ENCODE measurements around the gene DIDO1. TPM values are rescaled to one million over a fixed set of nuclear protein-coding genes. Genes with fewer than 3 reads are reported as not detected.
"Not testable (repeated sequence)": the region's sequence is repeated elsewhere in the genome, so short reads cannot be mapped to it uniquely, and the experiment has no call there.

The DIDO1 gene
- total and polyA plus RNA-seq, 5 experiments from 2014 or later, result 26.8 to 132 (median 45.8) TPM

DNA sequence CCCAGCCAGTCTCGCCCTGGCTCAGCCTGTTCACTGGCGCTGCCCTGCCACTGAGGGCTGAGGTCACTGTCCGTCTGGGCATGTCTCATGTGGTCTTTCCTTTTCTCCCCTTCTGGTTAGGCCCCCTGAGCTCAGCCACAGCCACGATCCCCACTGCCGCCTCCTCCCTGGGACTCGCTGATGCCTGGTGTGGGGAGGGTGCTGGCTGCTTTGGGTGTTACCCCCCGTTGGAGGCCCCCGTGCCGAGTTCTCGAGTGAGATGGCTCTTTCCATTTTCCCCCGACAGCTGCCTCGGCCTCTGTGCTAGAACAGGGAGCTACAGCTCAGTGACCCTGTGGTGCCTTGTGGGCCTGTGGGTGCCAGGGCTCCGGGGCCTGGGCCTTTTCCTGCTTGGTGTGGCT is 49.8 kb downstream of the DIDO1 start:
- Mint-ChIP-seq H3K27ac (peak overlapping the region in 5 of 10 donors; percentile 3 to 86 (median 66)), H3K36me3 (peaks cover 0 to 5% (median 2%) of the 10 kb centered on the region in 3 donors), H3K4me3 (peak overlapping the region in 4 of 10 donors; percentile 27 to 62 (median 50)), H3K27me3 (no peaks in the 10 kb centered on the region), H3K9me3 (no peaks in the 10 kb centered on the region), H3K4me1 (peaks cover 13 to 37% (median 27%) of the 10 kb centered on the region in 4 donors)
- peak in 1 of 2 donors; percentile 19 for ATAC-seq
- DNase-seq, result no peak
- POLR2A ChIA-PET, result interaction anchor here (0.6 to 1.6 kb wide), 5 partner anchors 9 to 38 kb away, joined by 3 to 7 read pairs (median 3); partner anchors contain the start of gene TCFL5

DNA sequence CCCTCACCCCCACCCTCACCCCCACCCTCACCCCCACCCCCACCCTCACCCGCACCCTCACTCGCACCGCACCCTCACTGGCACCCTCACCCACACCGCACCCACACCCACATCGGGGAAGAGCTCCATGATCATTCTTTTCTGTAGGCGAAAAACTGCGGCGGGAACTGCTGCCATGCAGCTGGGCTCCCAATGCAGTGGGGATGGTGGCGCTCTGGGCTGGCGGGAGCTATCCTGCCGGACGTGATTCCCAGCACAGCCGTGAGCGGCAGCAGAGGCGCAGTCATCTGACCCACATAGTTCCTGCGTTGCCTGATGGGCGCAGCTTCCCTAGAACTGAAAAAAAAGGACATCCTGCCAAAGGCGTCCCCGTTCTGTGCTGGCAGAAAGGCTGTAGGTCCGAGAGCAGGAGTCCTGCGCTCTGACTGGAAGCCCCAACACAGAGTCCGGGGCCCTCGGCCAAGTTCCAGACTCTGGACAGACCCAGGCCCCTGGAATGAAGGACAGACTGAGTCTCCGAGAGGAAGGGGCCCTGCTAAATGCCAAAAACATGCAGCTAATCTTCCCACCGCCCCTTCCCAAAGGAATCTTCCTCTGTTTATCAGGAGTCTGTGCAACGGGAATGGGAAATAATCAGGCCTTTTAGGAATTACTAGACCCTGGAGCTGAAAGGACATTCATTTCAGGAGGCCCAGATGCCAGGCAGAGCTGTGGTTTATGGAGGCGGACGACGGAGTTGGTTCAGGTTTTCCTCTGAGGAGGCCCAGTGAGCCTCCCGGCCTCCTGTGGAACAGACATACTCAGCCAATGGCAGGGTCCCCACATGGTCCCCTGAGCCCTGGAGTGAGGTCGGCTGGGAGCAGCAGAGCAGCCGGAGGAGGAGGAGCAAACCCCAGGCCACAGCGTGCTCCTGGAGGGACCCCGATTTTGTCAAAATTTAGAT is 50.6 kb downstream of the DIDO1 start:
- Mint-ChIP-seq H3K27ac (peak overlapping the region in 7 of 10 donors; percentile 29 to 92 (median 57)), H3K4me3 (peak overlapping the region in 6 of 10 donors; percentile 10 to 62 (median 50)), H3K9me3 (no peaks in the 10 kb centered on the region), H3K4me1 (peaks cover 13 to 37% (median 26%) of the 10 kb centered on the region in 4 donors), H3K36me3 (peaks cover 0 to 2% (median 0%) of the 10 kb centered on the region in 3 donors), H3K27me3 (no peaks in the 10 kb centered on the region)
- DNase-seq (peak in 2 of 10 donors; percentile 21 to 45), ATAC-seq (peak; percentile 22 to 41)
- POLR2A ChIA-PET, result interaction anchor here (0.5 to 1.0 kb wide), 4 partner anchors 9 to 126 kb away, joined by 3 to 8 read pairs (median 5); no protein-coding TSS in a partner anchor

GRCh38 chr20:62874964-62875344 is 51.4 kb downstream of the DIDO1 start:
- peak overlapping the region in 4 of 10 donors; percentile 50 to 81 (median 53) for H3K4me3 Mint-ChIP-seq
- no peak for ATAC-seq
- H3K27ac Mint-ChIP-seq, result peak overlapping the region in 3 of 10 donors; percentile 55 to 87 (median 58)
- no peaks in the 10 kb centered on the region for H3K9me3 Mint-ChIP-seq
- H3K4me1 Mint-ChIP-seq, result peaks cover 13 to 37% (median 26%) of the 10 kb centered on the region in 4 donors
- POLR2A ChIA-PET, result interaction anchor here (0.5 to 1.2 kb wide), 3 partner anchors 11 to 127 kb away, joined by 3 to 8 read pairs (median 3); no protein-coding TSS in a partner anchor
- H3K36me3 Mint-ChIP-seq, result peaks cover 0 to 2% (median 0%) of the 10 kb centered on the region in 3 donors
- no peak for DNase-seq
- H3K27me3 Mint-ChIP-seq, result no peaks in the 10 kb centered on the region

- peaks cover 13 to 37% (median 26%) of the 10 kb centered on the region in 4 donors for H3K4me1 Mint-ChIP-seq
- ATAC-seq, H3K36me3 Mint-ChIP-seq, H3K27me3 Mint-ChIP-seq, POLR2A ChIA-PET, H3K9me3 Mint-ChIP-seq: not testable (repeated sequence)
- H3K4me3 Mint-ChIP-seq, result peak overlapping the region; percentile 49 to 80 (median 64)
- peak overlapping the region in 5 of 10 donors; percentile 46 to 78 (median 60) for H3K27ac Mint-ChIP-seq
- peak in 2 of 10 donors; percentile 16 to 74 for DNase-seq
Observed at GRCh38 chr20:62873681-62874031, 52.6 kb downstream of the DIDO1 start.

DNA sequence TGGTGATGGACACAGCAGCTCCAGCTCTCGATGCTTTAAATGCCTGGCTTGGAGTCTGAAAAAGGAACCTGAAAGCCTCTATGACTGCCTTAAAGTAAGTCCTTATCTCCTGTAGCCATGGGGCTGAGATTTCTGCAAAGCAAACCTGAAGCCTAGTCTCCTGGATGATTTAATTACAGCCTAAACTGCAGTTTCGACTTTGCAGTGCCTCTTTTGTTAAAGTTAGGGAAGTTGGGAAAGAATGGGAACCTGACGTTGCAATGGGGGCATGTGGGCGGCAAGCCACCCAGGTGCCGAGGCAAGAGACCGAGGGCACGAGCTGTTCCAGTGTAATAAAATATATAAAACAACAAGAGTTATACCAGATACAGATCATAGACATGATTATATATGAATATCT is 53.0 kb downstream of the DIDO1 start:
- POLR2A ChIA-PET, result no interaction called here
- DNase-seq (no peak), ATAC-seq (no peak)
- Mint-ChIP-seq H3K9me3 (no peaks in the 10 kb centered on the region), H3K27me3 (peaks cover 0 to 2% (median 0%) of the 10 kb centered on the region in 5 donors), H3K4me3 (peak overlapping the region; percentile 49 to 80 (median 64)), H3K27ac (peak overlapping the region in 3 of 10 donors; percentile 60 to 78 (median 72)), H3K36me3 (peaks cover 0 to 2% (median 0%) of the 10 kb centered on the region in 3 donors), H3K4me1 (peaks cover 13 to 36% (median 26%) of the 10 kb centered on the region in 4 donors)

DNA sequence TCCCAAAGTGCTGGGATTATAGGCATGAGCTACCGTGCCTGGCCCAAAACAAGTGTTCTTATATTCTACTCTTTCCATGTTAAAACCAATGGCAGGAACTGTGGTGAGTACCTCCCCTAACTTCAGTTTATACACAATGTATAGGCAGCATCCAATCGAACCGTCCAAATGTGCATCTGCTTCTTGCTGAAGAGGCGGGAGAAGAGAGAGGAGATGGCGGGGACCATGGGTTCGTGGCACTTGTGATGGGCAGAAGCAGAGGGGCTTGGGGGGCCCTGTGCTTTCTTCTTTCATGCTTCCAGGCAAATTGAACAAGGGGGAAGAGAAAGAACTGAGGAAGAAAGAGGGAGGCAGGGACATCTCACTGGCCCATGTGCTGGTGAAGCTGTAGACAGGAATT is 53.4 kb downstream of the DIDO1 start:
- Mint-ChIP-seq H3K27me3 (peaks cover 0 to 2% (median 0%) of the 10 kb centered on the region in 5 donors), H3K4me1 (peaks cover 12 to 32% (median 25%) of the 10 kb centered on the region in 4 donors), H3K36me3 (peaks cover 0 to 2% (median 0%) of the 10 kb centered on the region in 3 donors), H3K9me3 (no peaks in the 10 kb centered on the region), H3K27ac (peak overlapping the region in 2 of 10 donors; percentile 47 to 71), H3K4me3 (peak overlapping the region in 3 of 10 donors; percentile 22 to 51 (median 49))
- POLR2A ChIA-PET, result no interaction called here
- no peak for ATAC-seq
- no peak for DNase-seq

DNA sequence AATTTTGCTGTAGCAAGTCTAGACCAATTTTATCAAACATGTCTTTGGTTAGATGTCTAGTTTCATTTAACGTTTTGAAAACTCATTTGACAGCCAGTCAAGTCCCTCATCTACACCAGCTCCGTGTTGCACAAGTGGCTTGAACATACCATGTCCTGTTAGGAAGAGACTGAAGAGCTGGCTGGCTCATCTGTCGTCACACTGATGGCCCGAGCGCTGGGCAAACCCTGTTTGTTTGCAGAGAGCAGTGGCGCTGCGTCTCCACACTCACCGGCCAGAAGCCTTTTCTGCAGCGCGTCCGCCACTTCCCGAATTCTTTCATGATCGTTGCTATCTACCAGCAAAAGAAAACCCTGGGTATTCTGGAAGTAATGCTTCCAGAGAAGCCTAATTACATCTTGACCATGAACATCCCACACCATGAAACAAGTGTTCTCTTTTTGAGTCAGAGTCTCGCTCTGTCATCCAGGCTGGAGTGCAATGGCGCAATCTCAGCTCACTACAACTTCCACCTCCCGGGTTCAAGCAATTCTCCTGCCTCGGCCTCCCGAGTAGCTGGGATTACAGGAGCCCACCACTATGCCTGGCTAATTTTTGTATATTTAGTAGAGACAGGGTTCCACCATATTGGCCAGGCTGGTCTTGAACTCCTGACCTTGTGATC is 54.0 kb downstream of the DIDO1 start:
- H3K4me3 Mint-ChIP-seq, result no peak overlapping the region
- POLR2A ChIA-PET, result no interaction called here
- H3K4me1 Mint-ChIP-seq, result peaks cover 12 to 32% (median 25%) of the 10 kb centered on the region in 4 donors
- ATAC-seq (no peak), DNase-seq (no peak)
- peaks cover 0 to 3% (median 0%) of the 10 kb centered on the region in 5 donors for H3K27me3 Mint-ChIP-seq
- H3K9me3 Mint-ChIP-seq, result no peaks in the 10 kb centered on the region
- H3K27ac Mint-ChIP-seq, result no peak overlapping the region
- peaks cover 0 to 2% (median 0%) of the 10 kb centered on the region in 3 donors for H3K36me3 Mint-ChIP-seq

GRCh38 chr20:62864207-62864606 is 62.1 kb downstream of the DIDO1 start:
- Mint-ChIP-seq H3K36me3 (no peaks in the 10 kb centered on the region), H3K4me3 (no peak overlapping the region), H3K4me1 (peaks cover 6 to 18% (median 15%) of the 10 kb centered on the region in 4 donors), H3K9me3 (no peaks in the 10 kb centered on the region), H3K27ac (peak overlapping the region in 1 of 10 donors; percentile 16), H3K27me3 (peaks cover 0 to 4% (median 0%) of the 10 kb centered on the region in 5 donors)
- DNase-seq (no peak), ATAC-seq (no peak)
- POLR2A ChIA-PET, result no interaction called here

DNA sequence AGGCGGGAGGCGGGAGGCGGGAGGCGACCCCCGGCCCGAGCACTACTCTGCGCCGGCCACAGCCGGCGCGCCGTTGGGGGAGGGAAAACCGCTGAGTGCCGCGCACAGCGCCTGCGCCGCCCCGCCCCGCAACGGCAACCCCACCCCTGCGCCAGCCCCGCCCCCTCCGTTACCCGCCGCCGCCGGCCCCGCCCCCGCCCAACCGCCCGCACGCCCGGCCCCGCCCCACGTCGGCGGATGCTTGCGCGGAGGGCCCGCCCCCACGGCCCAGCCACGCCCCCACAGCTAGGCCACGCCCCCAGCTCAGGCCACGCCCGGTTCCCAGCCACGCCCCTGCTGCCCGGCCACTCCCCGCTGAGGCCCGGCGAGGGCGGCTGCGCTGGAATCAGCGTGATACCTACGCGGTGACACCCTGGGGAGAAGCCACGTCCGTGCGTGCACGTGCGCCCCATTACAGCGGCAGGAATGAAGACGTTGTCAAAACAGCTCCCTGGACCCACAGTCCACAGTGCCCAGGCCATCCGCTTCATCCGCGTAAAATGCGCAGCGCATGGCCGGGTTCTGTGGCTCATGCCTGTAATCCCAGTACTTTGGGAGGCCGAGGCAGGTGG is 64.5 kb downstream of the DIDO1 start, which contains the start of gene TCFL5:
Gene TCFL5 (minus strand): TSS at position 97 of the 611 bp plus-strand sequence. CDS start 152 bp downstream, outside the sequence.
- peaks cover 0 to 7% (median 7%) of the 10 kb centered on the region in 3 donors for H3K36me3 Mint-ChIP-seq
- peak; percentile 85 to 98 (median 94) for DNase-seq
- ATAC-seq, result peak; percentile 80 to 87
- H3K4me1 Mint-ChIP-seq, result peaks cover 9 to 29% (median 22%) of the 10 kb centered on the region in 4 donors
- H3K4me3 Mint-ChIP-seq, result peak within 1 kb of the TSS; percentile 54 to 88 (median 72)
- H3K27me3 Mint-ChIP-seq, result no peaks in the 10 kb centered on the region
- peak within 1 kb of the TSS in 9 of 10 donors; percentile 37 to 94 (median 87) for H3K27ac Mint-ChIP-seq
- no peaks in the 10 kb centered on the region for H3K9me3 Mint-ChIP-seq
- POLR2A ChIA-PET, result interaction anchor here (0.7 to 2.5 kb wide), 13 partner anchors 15 to 849 kb away, joined by 3 to 13 read pairs (median 4); partner anchors contain the start of genes DIDO1, GID8 and MRGBP

DNA sequence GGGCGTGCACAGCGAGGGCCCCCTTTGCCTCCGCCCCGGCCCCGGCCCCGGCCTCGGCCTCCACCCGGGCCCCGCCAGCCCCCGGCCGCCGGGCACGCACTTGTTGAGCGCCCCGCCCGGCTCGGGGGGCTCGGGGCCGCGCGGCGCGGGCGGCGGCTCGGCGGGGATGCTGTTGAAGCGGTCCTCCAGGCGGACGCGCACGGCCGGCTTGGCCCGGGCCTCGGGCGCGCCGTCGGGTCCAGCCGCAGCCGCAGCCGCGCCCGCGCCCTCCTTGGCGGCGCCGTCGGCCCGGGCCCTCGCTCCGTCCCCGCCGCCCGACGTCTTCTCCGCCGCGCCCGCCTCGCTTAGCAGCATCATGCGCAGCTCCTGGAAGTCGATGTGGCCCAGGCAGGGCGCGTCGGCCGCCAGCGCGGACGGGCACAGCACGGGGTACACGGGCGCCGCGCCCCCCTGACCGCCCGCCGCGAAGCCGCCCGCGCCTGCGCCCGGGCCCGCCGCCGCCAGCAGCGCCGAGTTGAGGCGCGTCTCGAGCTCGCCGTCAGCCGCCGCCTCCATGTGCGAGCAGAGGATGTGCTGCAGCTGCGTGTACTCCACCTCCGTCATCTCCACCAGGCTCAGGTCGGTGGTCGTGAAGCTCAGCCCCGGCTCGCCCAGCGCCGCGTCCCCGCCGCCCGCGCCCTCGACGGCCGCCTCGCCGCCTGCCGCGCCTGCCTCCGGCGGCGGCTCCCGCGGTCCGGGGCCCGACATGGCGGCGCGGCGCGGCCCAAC is 65.2 kb downstream of the DIDO1 start:
- POLR2A ChIA-PET, result interaction anchor here (0.5 to 2.5 kb wide), 11 partner anchors 17 to 209 kb away, joined by 3 to 13 read pairs (median 5); partner anchors contain the start of genes DIDO1, GID8 and MRGBP
- Mint-ChIP-seq H3K27ac (peak overlapping the region in 5 of 10 donors; percentile 24 to 63 (median 51)), H3K36me3 (peaks cover 0 to 11% (median 7%) of the 10 kb centered on the region in 3 donors), H3K9me3 (no peaks in the 10 kb centered on the region), H3K4me1 (peaks cover 9 to 29% (median 22%) of the 10 kb centered on the region in 4 donors), H3K4me3 (peak overlapping the region in 6 of 10 donors; percentile 45 to 76 (median 62)), H3K27me3 (no peaks in the 10 kb centered on the region)
- ATAC-seq (peak; percentile 57 to 67), DNase-seq (peak; percentile 28 to 78 (median 54))

- no peak for DNase-seq
- Mint-ChIP-seq H3K4me1 (peaks cover 9 to 29% (median 22%) of the 10 kb centered on the region in 4 donors), H3K36me3 (peaks cover 0 to 11% (median 7%) of the 10 kb centered on the region in 3 donors), H3K9me3 (no peaks in the 10 kb centered on the region), H3K27ac (peak overlapping the region in 9 of 10 donors; percentile 6 to 84 (median 66)), H3K4me3 (peak overlapping the region; percentile 61 to 88 (median 72)), H3K27me3 (no peaks in the 10 kb centered on the region)
- POLR2A ChIA-PET, result interaction anchor here (0.7 to 1.2 kb wide), 2 partner anchors 18 to 66 kb away, joined by 3 read pairs; no protein-coding TSS in a partner anchor
- no peak for ATAC-seq
Observed at GRCh38 chr20:62860391-62860923, 65.8 kb downstream of the DIDO1 start.

All from naive thymus-derived CD8-positive, alpha-beta T cell (primary cell).